ENCODE results near the gene TRPM2.

TRPM2 gene

GRCh38 chr21:44449473-44450363 is 96.3 kb downstream of the TRPM2 start:
- DNase-seq, result no peak

- no peak for DNase-seq
Measured at GRCh38 chr21:44450402-44450801, 97.0 kb downstream of the TRPM2 start.

GRCh38 chr21:44450999-44451398 is 97.6 kb downstream of the TRPM2 start:
- DNase-seq, result no peak

GRCh38 chr21:44453120-44453519 is 99.7 kb downstream of the TRPM2 start:
- DNase-seq, result no peak

DNA sequence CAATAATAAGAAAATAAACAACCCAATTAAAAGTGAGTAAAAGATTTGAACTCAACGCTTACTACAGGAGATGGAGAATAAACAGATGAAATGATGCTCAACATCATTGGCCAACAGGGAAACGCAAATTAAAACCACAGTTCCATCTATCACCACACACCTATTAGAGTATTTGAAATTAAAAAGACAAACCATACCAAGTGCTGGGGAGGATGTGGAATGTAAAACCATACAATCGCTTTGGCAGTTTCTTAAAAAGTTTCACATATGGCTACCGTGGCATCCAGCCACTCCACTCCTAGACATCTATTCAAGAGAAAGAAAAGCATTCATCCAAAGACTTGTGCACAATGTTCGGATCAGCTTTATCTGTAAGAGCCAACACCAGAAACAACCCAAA is 100.6 kb downstream of the TRPM2 start:
- no peak for DNase-seq

DNA sequence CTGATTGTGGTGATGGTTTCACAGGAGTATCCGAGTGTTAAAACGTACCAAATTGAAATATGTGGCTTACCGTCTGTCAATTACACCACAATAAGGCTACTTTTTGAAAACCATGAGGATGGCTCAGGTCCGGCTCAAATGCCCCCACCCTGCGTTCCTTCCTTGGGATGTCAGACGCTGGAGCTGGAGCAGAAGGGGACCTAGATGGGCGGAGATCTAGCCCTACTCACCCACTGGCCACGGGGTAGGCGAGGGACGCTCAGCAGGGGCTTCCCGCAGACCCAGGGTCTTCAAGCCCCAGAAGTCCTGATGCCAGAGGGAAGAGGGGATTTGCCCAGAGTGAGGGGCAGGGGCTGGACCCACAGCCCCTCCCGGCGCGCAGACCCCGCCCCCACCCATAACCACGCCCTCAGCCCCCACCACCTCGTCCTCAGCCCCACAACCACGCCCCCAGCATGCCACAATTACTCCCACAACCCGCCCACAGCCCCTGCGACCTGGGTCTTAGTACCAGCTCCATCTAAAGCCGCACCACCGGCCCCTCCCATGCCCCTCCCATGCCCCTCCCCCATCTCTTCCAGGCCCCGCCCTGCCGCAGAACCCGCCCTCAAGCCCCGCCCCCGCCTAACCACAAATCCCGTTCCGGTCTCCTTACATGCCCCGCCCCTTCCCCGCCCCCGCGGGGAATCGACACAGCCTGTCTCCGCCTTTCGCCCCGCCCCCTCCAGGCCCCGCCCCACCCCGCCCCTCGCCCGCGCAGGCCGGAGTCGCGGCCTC is 101.5 kb downstream of the TRPM2 start, which contains the start of gene LRRC3:
Gene LRRC3, plus strand, starts transcription at position 764 of the 777 bp plus-strand sequence. CDS start 1,135 bp downstream, outside the sequence.
- DNase-seq, result peak; percentile 86

DNA sequence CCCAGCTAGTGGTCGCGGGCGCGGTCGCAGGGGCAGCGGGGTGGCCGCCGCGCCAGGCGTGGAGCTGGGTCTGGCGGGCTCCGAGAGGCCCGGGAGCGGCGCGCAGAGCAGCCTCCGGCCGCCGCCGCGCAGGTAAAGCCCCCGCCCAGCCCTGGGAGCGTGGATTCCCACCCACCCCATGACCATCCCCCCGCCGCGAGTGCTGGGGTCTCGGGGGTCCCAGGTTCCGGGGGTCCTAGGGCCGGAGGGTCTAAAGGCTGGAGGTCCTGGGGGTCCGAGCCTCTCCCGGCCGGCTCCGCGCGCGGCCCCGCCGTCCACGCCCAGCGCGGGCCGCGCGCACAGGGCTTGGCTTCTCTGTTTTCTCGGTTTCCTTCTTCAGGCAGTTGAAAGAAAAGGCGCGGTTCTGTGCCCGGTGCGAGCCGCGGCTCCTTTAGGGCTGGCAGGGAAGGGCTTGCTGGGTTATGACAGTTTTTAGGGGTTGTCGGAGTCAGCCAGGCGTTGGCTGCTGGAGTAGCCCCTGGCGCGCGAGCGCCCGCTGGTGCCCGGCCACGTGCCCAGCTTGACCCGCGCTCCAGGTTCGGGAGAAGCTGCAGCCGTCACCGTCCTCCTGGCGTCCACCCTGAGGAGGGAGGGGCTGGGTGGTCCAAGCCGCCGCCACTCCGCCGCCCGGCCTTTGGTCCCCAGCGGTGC is 102.2 kb downstream of the TRPM2 start:
- peak; percentile 16 for DNase-seq

DNA sequence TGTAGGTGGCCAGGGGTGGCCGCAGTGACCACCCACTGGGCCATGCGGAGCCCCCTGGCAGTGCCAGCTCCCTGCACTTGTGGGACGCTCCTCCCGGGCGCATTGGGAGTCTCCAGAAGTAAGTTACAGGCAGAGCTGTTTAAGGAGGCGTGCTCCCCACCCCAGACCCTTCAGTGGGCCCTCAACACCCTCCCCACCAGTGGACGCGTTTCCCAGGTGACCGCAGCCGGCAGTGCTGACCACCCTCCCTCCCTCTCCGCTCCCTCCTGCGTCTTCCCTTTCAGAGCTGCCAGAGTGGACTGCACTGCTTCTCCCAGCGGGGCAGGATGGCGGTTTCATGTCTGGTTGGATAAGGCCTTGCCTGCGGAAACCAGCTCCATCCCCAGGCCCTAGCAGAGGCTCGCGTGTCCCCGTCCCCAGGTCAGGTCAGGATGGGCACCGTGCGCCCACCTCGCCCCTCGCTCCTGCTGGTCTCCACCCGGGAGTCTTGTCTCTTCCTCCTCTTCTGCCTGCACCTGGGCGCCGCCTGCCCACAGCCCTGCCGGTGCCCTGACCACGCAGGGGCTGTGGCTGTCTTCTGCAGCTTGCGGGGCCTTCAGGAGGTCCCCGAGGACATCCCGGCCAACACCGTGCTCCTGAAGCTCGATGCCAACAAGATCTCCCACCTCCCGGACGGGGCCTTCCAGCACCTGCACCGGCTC is 102.9 kb downstream of the TRPM2 start:
- DNase-seq, result no peak

DNA sequence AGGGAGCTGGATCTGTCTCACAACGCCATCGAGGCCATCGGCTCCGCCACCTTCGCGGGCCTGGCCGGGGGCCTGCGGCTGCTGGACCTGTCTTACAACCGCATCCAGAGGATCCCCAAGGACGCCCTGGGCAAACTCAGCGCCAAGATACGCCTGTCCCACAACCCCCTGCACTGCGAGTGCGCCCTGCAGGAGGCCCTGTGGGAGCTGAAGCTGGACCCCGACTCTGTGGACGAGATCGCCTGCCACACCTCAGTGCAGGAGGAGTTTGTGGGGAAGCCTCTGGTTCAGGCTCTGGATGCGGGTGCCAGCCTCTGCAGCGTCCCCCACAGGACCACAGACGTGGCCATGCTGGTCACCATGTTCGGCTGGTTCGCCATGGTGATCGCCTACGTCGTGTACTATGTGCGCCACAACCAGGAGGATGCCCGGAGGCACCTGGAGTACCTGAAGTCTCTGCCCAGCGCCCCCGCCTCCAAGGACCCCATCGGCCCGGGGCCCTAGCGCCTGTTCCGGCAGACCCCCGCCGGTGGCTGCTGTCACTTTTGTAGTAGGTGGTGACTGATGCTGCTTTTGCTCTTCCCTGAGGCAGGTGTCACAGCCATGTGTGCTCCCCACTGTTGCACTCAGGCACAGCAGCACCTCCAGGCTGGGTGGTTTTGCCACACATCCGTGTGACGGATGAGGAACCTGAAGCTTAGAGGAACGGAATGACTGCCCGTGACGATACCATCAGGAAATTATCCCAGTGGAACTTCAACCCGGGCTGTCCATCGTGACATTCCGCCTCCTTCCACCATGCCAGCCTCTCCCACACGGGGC is 103.7 kb downstream of the TRPM2 start:
- DNase-seq, result no peak

DNA sequence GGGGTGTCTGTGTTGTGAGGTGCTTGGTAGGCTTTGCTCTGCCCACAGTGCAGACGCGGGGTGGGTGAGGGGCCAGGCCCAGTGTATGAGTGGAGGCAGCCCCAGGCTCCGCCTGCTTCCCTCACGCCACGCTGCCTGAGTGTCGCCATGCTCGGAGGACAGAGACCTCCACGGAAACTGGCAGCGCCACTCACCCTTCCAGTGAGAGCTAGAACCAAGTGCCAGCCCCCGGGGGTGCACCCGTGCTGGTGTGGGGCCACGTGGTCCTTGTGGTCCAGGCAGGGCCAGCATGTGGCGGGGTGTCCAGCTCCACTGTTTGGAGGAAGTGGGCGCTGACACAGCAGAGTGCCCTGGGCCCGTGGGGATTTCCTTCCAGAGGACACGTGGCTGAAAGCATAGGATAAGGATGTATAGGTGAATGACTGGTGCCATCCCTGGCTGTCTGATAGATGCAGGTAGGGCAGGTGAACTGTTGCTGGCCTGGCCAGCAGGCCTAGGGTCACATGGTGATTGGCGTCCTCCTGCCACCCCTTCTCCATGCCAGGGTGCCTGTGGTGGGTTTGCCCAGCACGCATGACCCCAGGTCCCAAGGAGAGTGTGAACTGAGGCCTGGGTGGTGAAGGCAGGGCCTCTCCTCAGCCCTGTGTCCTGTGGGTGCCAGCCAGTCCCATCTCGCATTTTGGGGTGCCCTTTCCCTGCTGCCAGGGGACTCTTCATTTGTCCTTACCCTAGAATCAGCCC is 105.7 kb downstream of the TRPM2 start:
- no peak for DNase-seq

DNA sequence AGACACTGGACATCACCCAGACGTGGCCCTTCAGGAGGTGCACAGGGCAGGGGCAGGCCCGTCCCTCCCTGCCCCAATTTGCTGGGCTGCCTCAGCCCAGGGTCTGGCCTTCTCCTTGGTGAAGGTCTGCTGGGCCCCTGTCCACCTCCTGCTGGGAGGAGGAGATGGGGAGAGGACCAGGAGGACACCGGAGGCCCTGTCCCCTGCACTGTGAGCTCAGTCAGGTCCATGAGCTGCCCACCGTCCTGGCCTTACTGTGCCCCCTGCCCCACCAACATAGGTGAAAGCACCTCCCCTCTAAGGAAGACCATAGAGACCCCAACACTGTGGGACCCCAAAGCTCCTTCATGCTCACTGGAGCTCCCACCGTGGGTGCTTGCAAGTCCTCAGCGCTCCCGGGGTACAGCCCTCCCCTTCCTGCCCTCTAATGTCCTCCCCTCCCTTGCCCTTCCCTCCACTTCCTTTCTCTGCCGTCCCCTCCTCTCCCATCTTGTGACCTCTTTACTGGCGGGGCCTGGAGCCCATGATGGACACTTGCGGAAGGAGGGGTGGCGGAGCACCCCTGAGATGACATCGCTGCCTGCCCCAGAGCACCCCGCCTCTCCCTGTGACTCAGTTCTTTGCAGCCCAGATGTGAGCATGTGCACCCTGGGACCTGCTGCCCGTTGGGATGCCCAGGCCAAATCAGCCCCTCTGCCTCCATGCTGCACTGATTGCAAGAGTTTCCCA is 106.5 kb downstream of the TRPM2 start:
- DNase-seq, result no peak

- no peak for DNase-seq
Measured at GRCh38 chr21:44460441-44460755, 107.0 kb downstream of the TRPM2 start.

GRCh38 chr21:44461005-44461404 is 107.6 kb downstream of the TRPM2 start:
- DNase-seq, result no peak

DNA sequence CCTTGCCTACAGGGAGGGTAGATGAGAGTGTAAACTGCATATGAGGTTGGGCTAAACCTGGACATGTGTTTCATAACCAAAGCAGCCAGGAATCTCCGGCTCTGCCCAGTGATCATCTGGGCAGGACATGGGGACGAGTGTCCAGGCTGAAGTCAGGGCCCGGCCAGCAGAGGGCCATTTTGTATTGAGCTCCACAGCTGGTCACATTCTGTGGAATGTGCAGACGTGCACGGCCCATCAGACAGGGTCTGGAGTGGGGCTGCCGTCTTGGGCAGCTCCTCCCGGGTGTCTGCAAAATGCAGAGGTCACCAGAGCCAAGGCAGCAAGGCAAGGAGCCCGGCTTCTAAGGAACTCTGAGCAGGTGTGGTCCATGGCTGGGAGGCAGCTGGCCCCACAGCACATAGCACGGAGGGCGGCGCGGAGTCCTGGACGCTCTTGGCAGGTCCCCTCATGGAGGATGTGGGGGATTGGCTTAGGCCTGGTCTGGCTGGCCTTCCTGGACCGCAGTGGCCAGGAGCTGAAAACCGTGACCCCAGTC is 108.1 kb downstream of the TRPM2 start:
- no peak for DNase-seq

DNA sequence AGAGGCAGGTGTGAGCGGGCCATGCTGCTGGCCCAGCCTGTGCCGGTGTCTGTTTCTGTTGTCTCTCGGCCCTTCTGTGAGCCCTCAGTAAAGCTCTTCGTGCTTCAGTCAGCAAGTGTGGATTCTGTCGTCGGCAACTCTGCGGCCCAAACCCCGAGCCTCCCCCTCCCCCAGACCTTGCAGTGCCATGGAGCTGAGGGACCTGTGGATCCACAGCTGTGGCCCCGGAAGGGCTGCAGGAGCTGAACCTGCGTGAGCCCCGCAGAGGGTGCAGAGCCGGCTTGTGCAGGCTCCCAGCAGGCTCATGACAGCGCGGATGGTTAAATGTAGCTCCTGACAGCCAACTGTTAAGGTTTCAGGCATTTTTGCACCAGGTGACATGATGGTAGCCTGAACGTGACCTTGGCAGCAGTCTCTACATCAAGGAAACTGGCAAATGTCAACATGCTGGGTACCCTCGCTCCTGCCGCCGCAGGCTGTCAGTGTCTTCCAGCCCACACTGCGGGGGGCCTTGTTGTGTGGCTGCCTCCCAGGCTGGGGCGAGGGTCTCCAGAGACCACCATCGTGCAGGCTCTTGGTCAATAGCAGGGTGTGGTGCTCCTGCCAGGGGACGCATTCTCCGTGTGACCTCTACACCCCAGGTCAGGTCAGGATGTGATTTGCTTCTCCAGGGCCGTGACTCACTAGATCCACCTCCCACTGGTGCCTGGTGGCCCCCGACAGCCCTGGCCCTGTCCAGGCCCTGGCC is 108.8 kb downstream of the TRPM2 start:
- no peak for DNase-seq

DNA sequence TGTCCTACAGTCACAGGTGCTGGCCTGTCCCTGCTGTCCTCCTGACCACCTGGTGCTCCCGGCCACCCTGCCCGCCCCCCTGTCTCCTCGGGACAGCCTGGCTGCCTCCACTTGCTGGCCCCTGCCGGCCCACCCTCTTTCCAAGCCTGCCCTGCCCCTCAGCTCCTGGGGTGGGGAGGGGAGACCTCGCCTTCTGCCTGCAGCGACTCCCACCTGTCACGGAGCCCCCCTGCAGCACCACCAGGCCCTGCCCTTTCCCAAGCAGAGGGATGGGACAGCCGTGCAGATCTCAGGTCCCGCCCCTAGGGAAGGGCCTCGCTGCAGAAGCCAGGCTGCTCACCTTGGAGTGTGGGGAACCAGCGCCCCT is 109.4 kb downstream of the TRPM2 start:
- no peak for DNase-seq

DNA sequence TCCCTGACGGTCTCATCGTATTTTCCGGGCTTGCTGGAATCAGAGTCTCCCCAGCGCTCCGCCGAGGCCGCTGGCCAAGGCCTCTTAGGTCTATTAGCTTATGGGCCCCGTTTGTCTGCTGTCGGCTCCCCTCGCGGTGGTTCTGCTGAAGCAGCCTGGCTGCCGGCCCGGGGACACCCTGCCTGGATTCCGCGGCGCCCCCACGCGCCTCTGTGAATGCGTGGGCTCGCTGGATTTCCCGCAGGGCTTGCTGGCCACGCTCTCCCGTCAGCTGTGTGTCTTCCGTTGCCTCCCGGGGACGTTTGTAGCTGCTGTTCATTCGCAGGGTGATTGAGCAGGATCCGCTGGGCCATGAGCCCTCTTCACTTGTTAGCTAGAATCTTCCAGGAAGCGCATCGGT is 110.3 kb downstream of the TRPM2 start:
- no peak for DNase-seq

- DNase-seq, result no peak
Measured at GRCh38 chr21:44464351-44464750, 110.9 kb downstream of the TRPM2 start.

DNA sequence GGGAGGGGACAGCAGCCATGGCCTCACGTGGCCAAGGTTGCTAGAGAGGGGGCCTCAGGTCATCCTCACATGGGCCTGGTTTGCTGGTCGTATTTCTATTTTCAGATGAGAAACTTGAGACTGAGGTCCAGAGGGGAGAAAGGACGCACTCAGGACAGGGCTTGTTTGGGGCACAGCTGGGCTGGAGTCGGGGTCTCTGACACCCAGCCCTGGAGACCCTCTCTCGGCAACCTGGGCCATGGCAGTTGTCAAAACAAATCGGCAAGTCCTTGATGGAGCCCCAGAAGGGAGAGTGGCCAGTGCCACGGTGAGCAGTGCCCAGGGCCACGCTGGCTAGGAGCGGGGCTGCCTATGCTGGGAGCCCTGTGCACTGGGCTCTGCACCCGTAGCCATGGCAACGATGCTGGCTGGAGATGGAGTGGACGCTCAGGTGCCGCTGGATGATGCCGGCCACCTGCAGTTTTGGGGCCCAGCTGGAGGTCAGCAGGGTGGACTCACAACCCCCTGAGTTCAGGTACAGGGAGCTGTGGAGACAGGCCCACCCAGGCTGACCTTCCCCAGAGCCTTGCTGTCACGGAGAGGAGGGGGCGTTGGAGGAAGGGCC is 113.0 kb downstream of the TRPM2 start:
- DNase-seq, result no peak
